ENCODE data around the gene ZNF554.
A peak's percentile ranks its signal among the peaks of the same experiment; 100 is the strongest.

Gene ZNF554

GRCh38 chr19:2819540-2820111 lies at the start of gene ZNF554:
TSS of gene ZNF554 (plus strand) at chr19:2819868. CDS start at chr19:2820072, 204 bp downstream.
- peak; percentile 96 for DNase-seq (ENCODE audit: low read depth)

- no peak for DNase-seq (ENCODE audit: low read depth)
Observed at GRCh38 chr19:2770055-2771013, 49.3 kb upstream of the ZNF554 start.

GRCh38 chr19:2771786-2772674 lies 47.6 kb upstream of the ZNF554 start:
- no peak for DNase-seq (ENCODE audit: low read depth)

GRCh38 chr19:2774083-2774679 lies 45.5 kb upstream of the ZNF554 start:
- DNase-seq (ENCODE audit: low read depth), result no peak

- DNase-seq (ENCODE audit: low read depth), result no peak
Observed at GRCh38 chr19:2774953-2775555, 44.6 kb upstream of the ZNF554 start.

- DNase-seq (ENCODE audit: low read depth), result peak; percentile 76
Observed at GRCh38 chr19:2775556-2776430, 43.9 kb upstream of the ZNF554 start.

- DNase-seq (ENCODE audit: low read depth), result no peak
Observed at GRCh38 chr19:2777952-2778683, 41.5 kb upstream of the ZNF554 start.

- no peak for DNase-seq (ENCODE audit: low read depth)
Observed at GRCh38 chr19:2779121-2779740, 40.4 kb upstream of the ZNF554 start.

- DNase-seq (ENCODE audit: low read depth), result no peak
Observed at GRCh38 chr19:2780284-2780683, 39.4 kb upstream of the ZNF554 start.

- peak; percentile 40 for DNase-seq (ENCODE audit: low read depth)
Observed at GRCh38 chr19:2782329-2782935, 37.2 kb upstream of the ZNF554 start.

GRCh38 chr19:2782936-2783780 lies 36.5 kb upstream of the ZNF554 start, which contains the start of gene SGTA:
TSS of gene SGTA (minus strand) at chr19:2783273. CDS start at chr19:2769068, 14,205 bp downstream.
- peak; percentile 100 for DNase-seq (ENCODE audit: low read depth)

GRCh38 chr19:2783781-2784145 lies 35.9 kb upstream of the ZNF554 start:
- DNase-seq (ENCODE audit: low read depth), result no peak

- peak; percentile 100 for DNase-seq (ENCODE audit: low read depth)
Observed at GRCh38 chr19:2785244-2785997, 34.2 kb upstream of the ZNF554 start, which contains the start of gene THOP1. TSS of gene THOP1 (plus strand) at chr19:2785503. CDS start at chr19:2785663, 160 bp downstream.

- DNase-seq (ENCODE audit: low read depth), result no peak
Observed at GRCh38 chr19:2787115-2787514, 32.6 kb upstream of the ZNF554 start.

GRCh38 chr19:2788237-2788636 lies 31.4 kb upstream of the ZNF554 start:
- no peak for DNase-seq (ENCODE audit: low read depth)

GRCh38 chr19:2790194-2790556 lies 29.5 kb upstream of the ZNF554 start:
- DNase-seq (ENCODE audit: low read depth), result no peak
